HepG2 (cell line): ENCODE data around the gene PATZ1. TPM values are rescaled to one million over a fixed set of nuclear protein-coding genes. Genes with fewer than 3 reads are reported as not detected.

Source experiments
- ATAD3A ChIP-seq: sonication (generic); formaldehyde crosslinking; IDR thresholded peaks from 2 replicates; pipeline ENCODE4 v1.4.0; 2020; ENCODE audit warnings: missing genetic modification reagents
- BCL6 ChIP-seq: IDR thresholded peaks from 2 replicates; pipeline ENCODE4 v1.6.1; 2016; ENCODE audit warnings: missing genetic modification reagents, missing compliant biosample characterization
- FOXO1 ChIP-seq: sonication (generic); formaldehyde crosslinking; IDR thresholded peaks from 2 replicates; pipeline ENCODE4 v1.4.0; 2020; ENCODE audit warnings: missing genetic modification reagents
- RCOR2 ChIP-seq: IDR thresholded peaks from 2 replicates; pipeline ENCODE4 v1.6.1; 2016; ENCODE audit warnings: missing biosample characterization, missing genetic modification reagents
- SP140L ChIP-seq: sonication (generic); formaldehyde crosslinking; IDR thresholded peaks from 2 replicates; pipeline ENCODE4 v1.4.0; 2020; ENCODE audit warnings: missing genetic modification reagents, borderline replicate concordance
- WIZ ChIP-seq: sonication (generic); formaldehyde crosslinking; IDR thresholded peaks from 2 replicates; pipeline ENCODE4 v1.5.1; 2020; ENCODE audit warnings: mild to moderate bottlenecking, missing genetic modification reagents
- ZBTB3 ChIP-seq: sonication (generic); formaldehyde crosslinking; IDR thresholded peaks from 2 replicates; pipeline ENCODE4 v1.4.0; 2020; ENCODE audit warnings: low read depth, mild to moderate bottlenecking, moderate library complexity, missing genetic modification reagents, borderline replicate concordance
- ZNF160 ChIP-seq: sonication (generic); formaldehyde crosslinking; IDR thresholded peaks from 2 replicates; pipeline ENCODE4 v1.8.0; 2022; ENCODE audit warnings: mild to moderate bottlenecking, inconsistent platforms, missing genetic modification reagents
- ZNF317 ChIP-seq: sonication (generic); formaldehyde crosslinking; IDR thresholded peaks from 2 replicates; pipeline ENCODE4 v1.5.0; 2020; ENCODE audit warnings: mild to moderate bottlenecking, missing genetic modification reagents
- ZNF34 ChIP-seq: sonication (generic); formaldehyde crosslinking; IDR thresholded peaks from 2 replicates; pipeline ENCODE4 v1.4.0; 2020; ENCODE audit warnings: mild to moderate bottlenecking, missing genetic modification reagents, borderline replicate concordance
- ZNF501 ChIP-seq: sonication (generic); formaldehyde crosslinking; IDR thresholded peaks from 2 replicates; pipeline ENCODE4 v1.5.1; 2020; ENCODE audit warnings: mild to moderate bottlenecking, moderate library complexity, missing genetic modification reagents
- ZNF761 ChIP-seq: sonication (generic); formaldehyde crosslinking; conservative IDR thresholded peaks from 2 replicates; pipeline ENCODE4 v1.4.0; 2020; ENCODE audit warnings: mild to moderate bottlenecking, missing genetic modification reagents
- polyA plus RNA-seq, 8 experiments: library from polyadenylated mRNA; depleted of rRNA in 3 of 8; stranded (reverse) in 7 of 8; unstranded in 1 of 8; fragments of >200 nt; fragmentation: Illumina TruSeq in 4 of 8; extraction: Trizol in 4 of 8; gene quantifications; 2 replicates each; pipeline versions ENCODE4 v1.2.1 to v1.2.3, GENCODE V29; 2011 to 2016; ENCODE audit warnings: low read depth in 4 of 8, missing spikeins in 1 of 8, mixed read lengths in 1 of 8; ENCODE audit not compliant: insufficient read depth in 1 of 8
- total RNA-seq, 5 experiments: library from RNA; depleted of rRNA; stranded (reverse); fragments of >200 nt; fragmentation: Illumina TruSeq; extraction: Trizol; gene quantifications; 2 replicates each; pipeline ENCODE4 v1.2.3, GENCODE V29; 2016; ENCODE audit warnings: low read depth in 1 of 5
- TF ChIP-seq, protein P1 (sequence below), 2 experiments: fragments of 450-650 bp in 1 of 2; sonication (generic) in 1 of 2; formaldehyde crosslinking in 1 of 2; IDR thresholded peaks; 2 replicates each; pipeline versions ENCODE4 v1.6.1 to v1.8.0; 2016 to 2022; ENCODE audit warnings: antibody characterized with exemption in 1 of 2, mild to moderate bottlenecking in 1 of 2, missing genetic modification reagents in 1 of 2
- TF ChIP-seq, protein P2 (sequence below): sonication (generic); formaldehyde crosslinking; IDR thresholded peaks from 2 replicates; pipeline ENCODE4 v1.5.0; 2020; ENCODE audit warnings: mild to moderate bottlenecking, missing genetic modification reagents

PATZ1 gene
- total and polyA plus RNA-seq, 2 of the 13 experiments (the other 11 are each of a cell fraction or from before 2014, with no cell fraction given) = 24.9 to 30.5 TPM

DNA sequence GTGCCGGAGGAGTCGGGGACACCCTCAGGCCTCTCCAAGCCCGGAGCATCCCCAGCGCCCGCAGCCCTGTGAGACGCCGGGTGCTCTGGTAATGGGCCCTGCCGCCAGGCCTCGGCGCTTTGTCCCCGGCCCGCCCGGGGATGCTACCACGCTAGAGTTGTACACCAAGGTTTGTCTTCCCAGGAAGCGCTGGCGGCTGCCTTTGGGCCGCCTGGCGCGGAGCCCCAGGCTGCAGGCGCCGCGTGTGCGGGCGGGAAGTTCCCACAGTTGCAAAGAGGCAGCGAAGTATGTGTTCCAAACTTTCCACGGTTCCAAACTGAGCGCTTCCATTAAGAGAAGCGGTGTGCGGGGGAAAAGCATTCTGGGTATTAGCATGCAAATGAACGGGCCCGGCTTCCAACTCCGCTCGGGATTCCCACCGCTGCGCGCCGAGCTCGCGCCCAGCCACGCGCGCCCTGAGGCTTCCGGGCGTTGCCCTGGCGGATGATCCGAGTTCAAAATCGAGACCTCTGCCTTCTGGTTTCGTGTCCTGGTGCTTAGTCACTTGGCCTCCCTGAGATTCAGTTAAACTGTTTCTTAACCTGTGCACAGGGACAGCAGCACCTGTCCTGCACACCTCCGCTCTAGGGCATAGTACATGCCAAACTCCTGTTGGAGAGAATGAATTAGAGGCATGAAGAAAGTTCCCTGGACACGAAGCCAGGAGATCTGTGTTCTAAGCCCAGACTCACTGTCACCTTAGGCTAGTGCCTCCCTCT lies 1.3 kb upstream of the PATZ1 start (continued):
- TF ChIP-seq, protein P1, sequence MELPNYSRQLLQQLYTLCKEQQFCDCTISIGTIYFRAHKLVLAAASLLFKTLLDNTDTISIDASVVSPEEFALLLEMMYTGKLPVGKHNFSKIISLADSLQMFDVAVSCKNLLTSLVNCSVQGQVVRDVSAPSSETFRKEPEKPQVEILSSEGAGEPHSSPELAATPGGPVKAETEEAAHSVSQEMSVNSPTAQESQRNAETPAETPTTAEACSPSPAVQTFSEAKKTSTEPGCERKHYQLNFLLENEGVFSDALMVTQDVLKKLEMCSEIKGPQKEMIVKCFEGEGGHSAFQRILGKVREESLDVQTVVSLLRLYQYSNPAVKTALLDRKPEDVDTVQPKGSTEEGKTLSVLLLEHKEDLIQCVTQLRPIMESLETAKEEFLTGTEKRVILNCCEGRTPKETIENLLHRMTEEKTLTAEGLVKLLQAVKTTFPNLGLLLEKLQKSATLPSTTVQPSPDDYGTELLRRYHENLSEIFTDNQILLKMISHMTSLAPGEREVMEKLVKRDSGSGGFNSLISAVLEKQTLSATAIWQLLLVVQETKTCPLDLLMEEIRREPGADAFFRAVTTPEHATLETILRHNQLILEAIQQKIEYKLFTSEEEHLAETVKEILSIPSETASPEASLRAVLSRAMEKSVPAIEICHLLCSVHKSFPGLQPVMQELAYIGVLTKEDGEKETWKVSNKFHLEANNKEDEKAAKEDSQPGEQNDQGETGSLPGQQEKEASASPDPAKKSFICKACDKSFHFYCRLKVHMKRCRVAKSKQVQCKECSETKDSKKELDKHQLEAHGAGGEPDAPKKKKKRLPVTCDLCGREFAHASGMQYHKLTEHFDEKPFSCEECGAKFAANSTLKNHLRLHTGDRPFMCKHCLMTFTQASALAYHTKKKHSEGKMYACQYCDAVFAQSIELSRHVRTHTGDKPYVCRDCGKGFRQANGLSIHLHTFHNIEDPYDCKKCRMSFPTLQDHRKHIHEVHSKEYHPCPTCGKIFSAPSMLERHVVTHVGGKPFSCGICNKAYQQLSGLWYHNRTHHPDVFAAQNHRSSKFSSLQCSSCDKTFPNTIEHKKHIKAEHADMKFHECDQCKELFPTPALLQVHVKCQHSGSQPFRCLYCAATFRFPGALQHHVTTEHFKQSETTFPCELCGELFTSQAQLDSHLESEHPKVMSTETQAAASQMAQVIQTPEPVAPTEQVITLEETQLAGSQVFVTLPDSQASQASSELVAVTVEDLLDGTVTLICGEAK (IDR thresholded peaks at IDR 0.05) = no peak
- TF ChIP-seq, protein P1 (CRISPR knock-in tag; IDR thresholded peaks at IDR 0.05) = no peak
- TF ChIP-seq BCL6 (CRISPR knock-in tag) (no peak), ZBTB3 (CRISPR knock-in tag) (no peak), ATAD3A (CRISPR knock-in tag) (no peak), ZNF160 (no peak), FOXO1 (CRISPR knock-in tag) (no peak), SP140L (CRISPR knock-in tag) (no peak), ZNF317 (CRISPR knock-in tag) (0 out of 2 replicates have a peak, but pooled peaks have one; percentile 54), RCOR2 (CRISPR knock-in tag) (peak; percentile 33; the same call in 1 of the 2 replicates), WIZ (no peak), ZNF501 (CRISPR knock-in tag) (0 out of 2 replicates have a peak, but pooled peaks have one; percentile 58), ZNF761 (CRISPR knock-in tag) (no peak), ZNF34 (CRISPR knock-in tag) (no peak)
- TF ChIP-seq, protein P2, sequence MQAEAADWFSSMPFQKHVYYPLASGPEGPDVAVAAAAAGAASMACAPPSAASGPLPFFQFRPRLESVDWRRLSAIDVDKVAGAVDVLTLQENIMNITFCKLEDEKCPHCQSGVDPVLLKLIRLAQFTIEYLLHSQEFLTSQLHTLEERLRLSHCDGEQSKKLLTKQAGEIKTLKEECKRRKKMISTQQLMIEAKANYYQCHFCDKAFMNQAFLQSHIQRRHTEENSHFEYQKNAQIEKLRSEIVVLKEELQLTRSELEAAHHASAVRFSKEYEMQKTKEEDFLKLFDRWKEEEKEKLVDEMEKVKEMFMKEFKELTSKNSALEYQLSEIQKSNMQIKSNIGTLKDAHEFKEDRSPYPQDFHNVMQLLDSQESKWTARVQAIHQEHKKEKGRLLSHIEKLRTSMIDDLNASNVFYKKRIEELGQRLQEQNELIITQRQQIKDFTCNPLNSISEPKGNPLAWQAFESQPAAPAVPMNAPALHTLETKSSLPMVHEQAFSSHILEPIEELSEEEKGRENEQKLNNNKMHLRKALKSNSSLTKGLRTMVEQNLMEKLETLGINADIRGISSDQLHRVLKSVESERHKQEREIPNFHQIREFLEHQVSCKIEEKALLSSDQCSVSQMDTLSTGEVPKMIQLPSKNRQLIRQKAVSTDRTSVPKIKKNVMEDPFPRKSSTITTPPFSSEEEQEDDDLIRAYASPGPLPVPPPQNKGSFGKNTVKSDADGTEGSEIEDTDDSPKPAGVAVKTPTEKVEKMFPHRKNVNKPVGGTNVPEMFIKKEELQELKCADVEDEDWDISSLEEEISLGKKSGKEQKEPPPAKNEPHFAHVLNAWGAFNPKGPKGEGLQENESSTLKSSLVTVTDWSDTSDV (CRISPR knock-in tag) = 0 out of 2 replicates have a peak, but pooled peaks have one; percentile 70
